ENCODE measurements around the gene BLM. TPM values are rescaled to one million over a fixed set of nuclear protein-coding genes. Genes with fewer than 3 reads are reported as not detected.
"Not testable (repeated sequence)": the region's sequence is repeated elsewhere in the genome, so short reads cannot be mapped to it uniquely, and the experiment has no call there.

The BLM gene
- polyA plus RNA-seq = 0.94 to 4.4 TPM (median 3.2 TPM) in 3 replicates
- polyA plus RNA-seq (2011; ENCODE audit: low read depth) = 0.12 TPM
- polyA plus RNA-seq (2011; cell fraction: cytosol; rRNA removed) = 0.99 and 1.8 TPM in 2 replicates
- polyA plus RNA-seq (2011; cell fraction: nucleus; rRNA removed) = 2.0 and 2.7 TPM in 2 replicates
- 0.39 and 4.0 TPM in 2 replicates for polyA plus RNA-seq (2012; ENCODE audit: low replicate concordance)
- polyA minus RNA-seq = 1.8 to 9.2 TPM (median 2.3 TPM) in 3 replicates
- polyA minus RNA-seq (2011; cell fraction: cytosol; rRNA and poly(A)+ RNA removed) = 2.1 TPM
- 1.6 and 4.5 TPM in 2 replicates for polyA minus RNA-seq (2011; cell fraction: nucleus; rRNA and poly(A)+ RNA removed)

- peak within 1 kb of the TSS; percentile 92 for H2AFZ ChIP-seq (ENCODE audit: control insufficient read depth, low read length)
- dilution Hi-C loops (cut with MboI; ENCODE audit: extremely low pct_ligation_motif_present, low sequenced_read_pairs) = no loop called here
- H3K27ac ChIP-seq (ENCODE audit: control insufficient read depth, insufficient read depth, low read length) = peak within 1 kb of the TSS; percentile 75
- peak within 1 kb of the TSS; percentile 80 for H3K9ac ChIP-seq (ENCODE audit: control insufficient read depth, extremely low read depth, insufficient read depth, low read length)
- no peaks in the 10 kb centered on the region for H4K20me1 ChIP-seq (ENCODE audit: control insufficient read depth, extremely low read depth, insufficient read depth, low read length)
- no peaks in the 10 kb centered on the region for H3K36me3 ChIP-seq (ENCODE audit: control insufficient read depth in 2 of 2, extremely low read depth in 1 of 2, insufficient read depth in 2 of 2, low read length in 2 of 2)
- H3K9me1 ChIP-seq (ENCODE audit: control insufficient read depth, extremely low read depth, insufficient read depth, low read length) = no peaks in the 10 kb centered on the region
- H3K4me1 ChIP-seq (ENCODE audit: control insufficient read depth, extremely low read depth, insufficient read depth, low read length) = peaks cover 6% of the 10 kb centered on the region
- no peaks in the 10 kb centered on the region for H3K27me3 ChIP-seq (ENCODE audit: control insufficient read depth, extremely low read depth, insufficient read depth, low read length)
- peak; percentile 90 for DNase-seq (ENCODE audit: low read depth, low spot score)
- peak; percentile 71 for FAIRE-seq
- peak within 1 kb of the TSS; percentile 89 for H3K4me2 ChIP-seq (ENCODE audit: control insufficient read depth, extremely low read depth, insufficient read depth, low read depth, low read length)
- H3K79me2 ChIP-seq (ENCODE audit: control insufficient read depth, insufficient read depth, low read length) = peaks cover 24% of the 10 kb centered on the region
- H3K4me3 ChIP-seq (ENCODE audit: control insufficient read depth in 2 of 3, extremely low read depth in 1 of 3, insufficient read depth in 2 of 3, low read depth in 1 of 3, low read length in 3 of 3) = peak within 1 kb of the TSS; percentile 57 to 89 (median 65)
- no peak for TF ChIP-seq EZH2 (IDR thresholded peaks at IDR 0.05; ENCODE audit: low read length)
- TF ChIP-seq, protein P1, sequence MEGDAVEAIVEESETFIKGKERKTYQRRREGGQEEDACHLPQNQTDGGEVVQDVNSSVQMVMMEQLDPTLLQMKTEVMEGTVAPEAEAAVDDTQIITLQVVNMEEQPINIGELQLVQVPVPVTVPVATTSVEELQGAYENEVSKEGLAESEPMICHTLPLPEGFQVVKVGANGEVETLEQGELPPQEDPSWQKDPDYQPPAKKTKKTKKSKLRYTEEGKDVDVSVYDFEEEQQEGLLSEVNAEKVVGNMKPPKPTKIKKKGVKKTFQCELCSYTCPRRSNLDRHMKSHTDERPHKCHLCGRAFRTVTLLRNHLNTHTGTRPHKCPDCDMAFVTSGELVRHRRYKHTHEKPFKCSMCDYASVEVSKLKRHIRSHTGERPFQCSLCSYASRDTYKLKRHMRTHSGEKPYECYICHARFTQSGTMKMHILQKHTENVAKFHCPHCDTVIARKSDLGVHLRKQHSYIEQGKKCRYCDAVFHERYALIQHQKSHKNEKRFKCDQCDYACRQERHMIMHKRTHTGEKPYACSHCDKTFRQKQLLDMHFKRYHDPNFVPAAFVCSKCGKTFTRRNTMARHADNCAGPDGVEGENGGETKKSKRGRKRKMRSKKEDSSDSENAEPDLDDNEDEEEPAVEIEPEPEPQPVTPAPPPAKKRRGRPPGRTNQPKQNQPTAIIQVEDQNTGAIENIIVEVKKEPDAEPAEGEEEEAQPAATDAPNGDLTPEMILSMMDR (optimal IDR thresholded peaks at IDR 0.05 in 1 of 3, IDR thresholded peaks at IDR 0.05 in 1 of 3, conservative IDR thresholded peaks at IDR 0.05 in 1 of 3; ENCODE audit: extremely low read depth in 1 of 3, insufficient read depth in 2 of 3, low read length in 3 of 3) = peak in 2 of 3 experiments; percentile 20 to 44
- no peaks in the 10 kb centered on the region for H3K9me3 ChIP-seq (ENCODE audit: control insufficient read depth, low read depth, low read length)
Observed at GRCh38 chr15:90716976-90717821, at the start of gene BLM. TSS of gene BLM (plus strand) at chr15:90717346. CDS start at chr15:90747393, 30,047 bp downstream.

DNA sequence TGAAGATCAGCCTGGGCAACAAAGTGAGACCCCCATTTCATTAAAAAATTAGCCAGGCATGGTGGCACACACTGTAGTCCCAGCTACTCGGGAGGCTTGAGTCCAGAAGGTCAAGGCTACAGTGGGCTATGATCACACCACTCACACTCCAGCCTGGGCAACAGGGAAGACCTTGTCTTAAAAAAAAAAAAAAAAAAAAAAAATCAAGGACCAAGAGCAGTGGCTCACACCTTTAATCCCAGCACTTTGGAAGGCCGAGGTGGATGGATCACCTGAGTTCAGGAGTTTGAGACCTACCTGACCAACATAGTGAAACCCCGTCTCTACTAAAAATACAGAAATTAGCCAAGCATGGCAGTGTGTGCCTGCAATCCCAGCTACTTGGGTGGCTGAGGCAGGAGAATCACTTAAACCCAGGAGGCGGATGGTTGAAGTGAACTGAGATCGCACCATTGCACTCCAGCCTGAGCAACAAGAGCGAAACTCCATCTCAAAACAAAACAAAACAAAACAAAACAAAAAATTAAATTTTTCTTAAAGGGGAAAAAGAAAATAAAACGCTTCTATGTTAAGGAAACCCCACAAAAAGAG lies 49.3 kb upstream of the BLM start:
- H2AFZ ChIP-seq (ENCODE audit: control insufficient read depth, low read length); H3K4me3 ChIP-seq (ENCODE audit: control insufficient read depth in 2 of 3, extremely low read depth in 1 of 3, insufficient read depth in 2 of 3, low read depth in 1 of 3, low read length in 3 of 3); H3K4me2 ChIP-seq (ENCODE audit: control insufficient read depth, extremely low read depth, insufficient read depth, low read depth, low read length); H3K9me1 ChIP-seq (ENCODE audit: control insufficient read depth, extremely low read depth, insufficient read depth, low read length); H3K79me2 ChIP-seq (ENCODE audit: control insufficient read depth, insufficient read depth, low read length); H3K27ac ChIP-seq (ENCODE audit: control insufficient read depth, insufficient read depth, low read length); DNase-seq (ENCODE audit: low read depth, low spot score); H3K9me3 ChIP-seq (ENCODE audit: control insufficient read depth, low read depth, low read length); dilution Hi-C loops (cut with MboI; ENCODE audit: extremely low pct_ligation_motif_present, low sequenced_read_pairs); FAIRE-seq; H4K20me1 ChIP-seq (ENCODE audit: control insufficient read depth, extremely low read depth, insufficient read depth, low read length); H3K9ac ChIP-seq (ENCODE audit: control insufficient read depth, extremely low read depth, insufficient read depth, low read length); H3K36me3 ChIP-seq (ENCODE audit: control insufficient read depth in 2 of 2, extremely low read depth in 1 of 2, insufficient read depth in 2 of 2, low read length in 2 of 2); H3K27me3 ChIP-seq (ENCODE audit: control insufficient read depth, extremely low read depth, insufficient read depth, low read length): not testable (repeated sequence)
- peaks cover 18% of the 10 kb centered on the region for H3K4me1 ChIP-seq (ENCODE audit: control insufficient read depth, extremely low read depth, insufficient read depth, low read length)

GRCh38 chr15:90670631-90671030 lies 46.5 kb upstream of the BLM start:
- H4K20me1 ChIP-seq (ENCODE audit: control insufficient read depth, extremely low read depth, insufficient read depth, low read length); H2AFZ ChIP-seq (ENCODE audit: control insufficient read depth, low read length); H3K27ac ChIP-seq (ENCODE audit: control insufficient read depth, insufficient read depth, low read length); H3K79me2 ChIP-seq (ENCODE audit: control insufficient read depth, insufficient read depth, low read length); H3K36me3 ChIP-seq (ENCODE audit: control insufficient read depth in 2 of 2, extremely low read depth in 1 of 2, insufficient read depth in 2 of 2, low read length in 2 of 2); H3K4me3 ChIP-seq (ENCODE audit: control insufficient read depth in 2 of 3, extremely low read depth in 1 of 3, insufficient read depth in 2 of 3, low read depth in 1 of 3, low read length in 3 of 3); H3K4me2 ChIP-seq (ENCODE audit: control insufficient read depth, extremely low read depth, insufficient read depth, low read depth, low read length); H3K27me3 ChIP-seq (ENCODE audit: control insufficient read depth, extremely low read depth, insufficient read depth, low read length); DNase-seq (ENCODE audit: low read depth, low spot score); H3K9me3 ChIP-seq (ENCODE audit: control insufficient read depth, low read depth, low read length); H3K9me1 ChIP-seq (ENCODE audit: control insufficient read depth, extremely low read depth, insufficient read depth, low read length); FAIRE-seq; H3K9ac ChIP-seq (ENCODE audit: control insufficient read depth, extremely low read depth, insufficient read depth, low read length); dilution Hi-C loops (cut with MboI; ENCODE audit: extremely low pct_ligation_motif_present, low sequenced_read_pairs): not testable (repeated sequence)
- peaks cover 15% of the 10 kb centered on the region for H3K4me1 ChIP-seq (ENCODE audit: control insufficient read depth, extremely low read depth, insufficient read depth, low read length)

All from keratinocyte (primary cell).